Measurements from ENCODE around the gene FSHR. TPM values are rescaled to one million over a fixed set of nuclear protein-coding genes. Genes with fewer than 3 reads are reported as not detected.

FSHR gene
- total and polyA plus RNA-seq, 2 of the 8 experiments (the other 6 are each of a cell fraction or from before 2014, with no cell fraction given), result not detected

GRCh38 chr2:48998449-48998848, 155.9 kb downstream of the FSHR start:
- Histone ChIP-seq H3K9me3 (ENCODE audit: insufficient read depth in 2 of 2, low read depth in 1 of 2, low read length in 1 of 2) (no peaks in the 10 kb centered on the region), H3K4me3 (ENCODE audit: extremely low read depth in 1 of 4, insufficient read depth in 2 of 4, low read depth in 3 of 4, low read length in 4 of 4) (no peak overlapping the region), H4K91ac (replicated peaks; ENCODE audit: insufficient read length, low read length) (no peak overlapping the region), H3K9ac (replicated peaks in 1 of 4; ENCODE audit: extremely low read depth in 1 of 4, low read depth in 3 of 4, low read length in 3 of 4) (no peak overlapping the region), H3K23ac (ENCODE audit: insufficient read length) (no peak overlapping the region), H3K4ac (replicated peaks; ENCODE audit: insufficient read length, low read depth, low read length) (no peak overlapping the region), H3K4me2 (ENCODE audit: insufficient read depth in 1 of 2, low read depth in 2 of 2, low read length in 2 of 2) (no peak overlapping the region), H2AFZ (ENCODE audit: low read length) (no peak overlapping the region), H4K8ac (ENCODE audit: extremely low read depth, insufficient read depth, low read length) (no peak overlapping the region), H3K79me1 (ENCODE audit: low read depth, low read length) (no peaks in the 10 kb centered on the region), H3K27ac (ENCODE audit: low read depth, low read length) (no peak overlapping the region), H3K18ac (ENCODE audit: extremely low read depth, low read length) (no peak overlapping the region), H3K14ac (ENCODE audit: insufficient read length) (no peak overlapping the region), H3K27me3 (replicated peaks in 1 of 4; ENCODE audit: control insufficient read depth in 3 of 4, extremely low read depth in 1 of 4, insufficient read depth in 3 of 4, low read length in 3 of 4) (no peaks in the 10 kb centered on the region), H2BK120ac (replicated peaks; ENCODE audit: low read depth, low read length) (no peak overlapping the region), H3K36me3 (ENCODE audit: control insufficient read depth in 2 of 4, insufficient read depth in 4 of 4, low read length in 3 of 4) (no peaks in the 10 kb centered on the region), H2BK20ac (ENCODE audit: low read length) (no peak overlapping the region), H2BK15ac (ENCODE audit: low read length) (no peak overlapping the region), H4K20me1 (replicated peaks in 1 of 2; ENCODE audit: control insufficient read depth in 1 of 2, insufficient read depth in 2 of 2, low read length in 2 of 2) (no peaks in the 10 kb centered on the region), H3K23me2 (ENCODE audit: low read depth, low read length) (no peaks in the 10 kb centered on the region), H3K56ac (replicated peaks; ENCODE audit: insufficient read length, low read depth, low read length) (no peak overlapping the region), H2BK12ac (ENCODE audit: low read depth, low read length) (no peak overlapping the region), H2BK5ac (ENCODE audit: low read depth, low read length) (no peak overlapping the region), H3K79me2 (ENCODE audit: control insufficient read depth in 1 of 2, insufficient read depth in 2 of 2, low read length in 2 of 2) (no peaks in the 10 kb centered on the region), H2AK5ac (ENCODE audit: low read depth, low read length) (no peak overlapping the region), H4K5ac (ENCODE audit: insufficient read length, low read depth, low read length) (no peak overlapping the region), H3K4me1 (replicated peaks in 1 of 4; ENCODE audit: control insufficient read depth in 3 of 4, insufficient read depth in 4 of 4, low read length in 3 of 4) (no peaks in the 10 kb centered on the region)
- DNase-seq (ENCODE audit: low read depth in 1 of 2, low spot score in 2 of 2), result no peak
- WGBS, 2 experiments (ENCODE audit: extremely low coverage in 1 of 2, insufficient coverage in 1 of 2, insufficient read length in 1 of 2, insufficient replicate concordance in 2 of 2, low coverage in 1 of 2, low lambda C conversion rate in 2 of 2, missing lambda C conversion rate in 1 of 2), result 92% methylated on average over 2 of the region's 2 CpGs; no CpG with 5 or more reads in 1 of the 2 experiments
- TF ChIP-seq MAFK (IDR thresholded peaks at IDR 0.05; ENCODE audit: low read depth, low read length) (peak; percentile 29; the same call in 1 of the 2 replicates), RXRA (IDR thresholded peaks at IDR 0.05; ENCODE audit: insufficient read depth, low read depth, low read length) (no peak)
- POLR2A ChIA-PET (ENCODE audit: partially characterized antibody), result no interaction called here
- CTCF ChIA-PET (ENCODE audit: partially characterized antibody), result no interaction called here
- no peak for FAIRE-seq
